Fibroblast of mammary gland (primary cell): ENCODE results near the gene POFUT2.

ENCODE experiments used
- DNase-seq: peaks from one replicate; pipeline ENCODE4 v3.0.0-alpha.2; 2010; ENCODE audit warnings: low read depth
- H3K4me3 ChIP-seq: 2 replicates; pipeline ENCODE4 v1.5.1; 2011; ENCODE audit warnings: low read depth, mild to moderate bottlenecking, low read length, moderate library complexity; ENCODE audit not compliant: control insufficient read depth
- CTCF ChIP-seq: conservative IDR thresholded peaks from 2 replicates; pipeline ENCODE4 v1.5.1; 2011; ENCODE audit warnings: low read depth, low read length, inconsistent platforms; ENCODE audit not compliant: control insufficient read depth, insufficient read depth

Gene POFUT2

GRCh38 chr21:45285266-45285931 lies 2.3 kb downstream of the POFUT2 start:
- TF ChIP-seq CTCF, result no peak
- no peak overlapping the region for H3K4me3 ChIP-seq
- DNase-seq, result no peak

- TF ChIP-seq CTCF, result no peak
- H3K4me3 ChIP-seq, result no peak overlapping the region
- DNase-seq, result no peak
Measured at GRCh38 chr21:45284456-45284741, 3.3 kb downstream of the POFUT2 start.

GRCh38 chr21:45283611-45284455 lies 3.9 kb downstream of the POFUT2 start:
- DNase-seq, result no peak
- H3K4me3 ChIP-seq, result no peak overlapping the region
- TF ChIP-seq CTCF, result no peak

- no peak for TF ChIP-seq CTCF
- no peak overlapping the region for H3K4me3 ChIP-seq
- DNase-seq, result no peak
Measured at GRCh38 chr21:45283035-45283610, 4.6 kb downstream of the POFUT2 start.

- no peak for TF ChIP-seq CTCF
Measured at GRCh38 chr21:45282283-45283034, 5.2 kb downstream of the POFUT2 start.

GRCh38 chr21:45281411-45282282 lies 6.0 kb downstream of the POFUT2 start:
- TF ChIP-seq CTCF, result no peak

More at GRCh38 chr21:45282283-45283034, 5.2 kb downstream of the POFUT2 start:
- DNase-seq, result no peak
- H3K4me3 ChIP-seq, result no peak overlapping the region

More at GRCh38 chr21:45281411-45282282, 6.0 kb downstream of the POFUT2 start:
- no peak overlapping the region for H3K4me3 ChIP-seq
- no peak for DNase-seq
